D721Med (cell line): ENCODE data around the gene NRAS.

ENCODE experiments used
- DNase-seq: peaks from one replicate; pipeline ENCODE4 v3.0.0; 2011; ENCODE audit warnings: low spot score; ENCODE audit not compliant: insufficient read length
- FAIRE-seq: peaks from 2 replicates; lab custom pipeline; 2011; peaks lifted over from hg19 to GRCh38; lab: Jason Lieb, UNC
- CTCF ChIP-seq: IDR thresholded peaks from 2 replicates; pipeline ENCODE4 v1.5.1; 2012; ENCODE audit warnings: mild to moderate bottlenecking, control low read depth; ENCODE audit not compliant: insufficient read depth; ENCODE audit errors: missing control alignments

Gene NRAS

GRCh38 chr1:114716304-114717170 lies at the start of gene NRAS:
Gene NRAS (minus strand): TSS chr1:114716771. CDS start chr1:114716160, 611 bp downstream.
- FAIRE-seq: no peak
- no peak for TF ChIP-seq CTCF
- DNase-seq: peak; percentile 37

- FAIRE-seq (no peak), DNase-seq (no peak)
- no peak for TF ChIP-seq CTCF
These were observed 48.1 kb upstream of the NRAS start for GRCh38 chr1:114764689-114765088.

GRCh38 chr1:114758256-114758832 lies 41.8 kb upstream of the NRAS start:
- FAIRE-seq (no peak), DNase-seq (no peak)
- no peak for TF ChIP-seq CTCF

- TF ChIP-seq CTCF: peak; percentile 40
- FAIRE-seq (peak; percentile 21), DNase-seq (peak; percentile 62)
These were observed 41.1 kb upstream of the NRAS start, which contains the start of gene CSDE1 for GRCh38 chr1:114757455-114758255. Gene CSDE1 (minus strand): TSS chr1:114757984. CDS start chr1:114739890, 18,094 bp downstream.

- DNase-seq (no peak), FAIRE-seq (no peak)
- TF ChIP-seq CTCF: no peak
These were observed 40.4 kb upstream of the NRAS start for GRCh38 chr1:114756949-114757454.

GRCh38 chr1:114756009-114756892 lies 39.7 kb upstream of the NRAS start:
- DNase-seq (no peak), FAIRE-seq (no peak)
- no peak for TF ChIP-seq CTCF
